HL-60 (cell line): ENCODE results near the gene EPB41L3.

Experiments used
- DNase-seq, 2 experiments: peaks; one replicate each; pipeline ENCODE4 v3.0.0-alpha.2; 2010 to 2020; ENCODE audit warnings: low read depth in 1 of 2, low spot score in 1 of 2
- H3K27ac ChIP-seq: fragments of 250-450 bp; sonication (Bioruptor Pico); replicated peaks from 2 replicates; pipeline ENCODE4 v1.5.1; 2020; ENCODE audit warnings: mild to moderate bottlenecking, moderate library complexity
- H3K27me3 ChIP-seq: fragments of 250-450 bp; sonication (Bioruptor Pico); 2 replicates; pipeline ENCODE4 v1.5.1; 2021; ENCODE audit warnings: mild to moderate bottlenecking, moderate library complexity; ENCODE audit not compliant: insufficient read depth, poor library complexity, severe bottlenecking
- H3K4me3 ChIP-seq: replicated peaks from 2 replicates; pipeline ENCODE4 v1.5.1; 2011; ENCODE audit warnings: mild to moderate bottlenecking, control low read depth, low read length; ENCODE audit not compliant: insufficient read depth
- GABPA ChIP-seq: IDR thresholded peaks from 2 replicates; pipeline ENCODE4 v1.6.1; 2012; ENCODE audit warnings: low read depth
- POLR2AphosphoS5 ChIP-seq: IDR thresholded peaks from 2 replicates; pipeline ENCODE4 v1.6.1; 2012; ENCODE audit warnings: low read depth
- REST ChIP-seq: IDR thresholded peaks from 2 replicates; pipeline ENCODE4 v1.6.1; 2012; ENCODE audit warnings: low read depth; ENCODE audit not compliant: insufficient replicate concordance
- SPI1 ChIP-seq: IDR thresholded peaks from 2 replicates; pipeline ENCODE4 v1.6.1; 2012; ENCODE audit warnings: low read depth, mild to moderate bottlenecking, borderline replicate concordance
- TF ChIP-seq, protein P1 (sequence below): IDR thresholded peaks from one replicate; pipeline ENCODE4 v1.5.1; 2011; ENCODE audit warnings: low read length, control low read depth, inconsistent platforms; ENCODE audit not compliant: insufficient read depth

The EPB41L3 gene

DNA sequence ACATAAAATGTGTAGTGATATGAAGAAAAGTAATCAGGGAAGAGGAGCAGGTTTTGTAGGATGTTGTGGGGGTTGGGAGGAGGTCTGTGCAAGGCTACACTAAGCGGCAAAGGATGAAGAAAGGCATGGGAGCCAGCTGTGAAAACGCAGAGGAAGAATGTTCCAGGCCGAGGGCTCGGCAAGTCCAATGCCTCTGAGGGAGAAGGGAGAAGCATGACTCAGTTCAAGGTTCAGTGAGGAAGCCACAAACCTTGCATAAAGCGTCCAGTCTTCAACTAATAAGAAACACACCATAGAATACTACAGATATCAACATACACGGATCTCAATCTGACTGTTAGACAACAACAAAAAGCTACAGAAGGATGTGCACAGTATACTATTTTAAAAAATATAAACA lies 16.2 kb downstream of the EPB41L3 start:
- Histone ChIP-seq H3K27ac (peak overlapping the region; percentile 9), H3K4me3 (no peak overlapping the region), H3K27me3 (no peaks in the 10 kb centered on the region)
- DNase-seq = peak in 1 of 2 experiments; percentile 81
- peak; percentile 28; the same call in 1 of the 2 replicates for TF ChIP-seq SPI1
- TF ChIP-seq, protein P1, sequence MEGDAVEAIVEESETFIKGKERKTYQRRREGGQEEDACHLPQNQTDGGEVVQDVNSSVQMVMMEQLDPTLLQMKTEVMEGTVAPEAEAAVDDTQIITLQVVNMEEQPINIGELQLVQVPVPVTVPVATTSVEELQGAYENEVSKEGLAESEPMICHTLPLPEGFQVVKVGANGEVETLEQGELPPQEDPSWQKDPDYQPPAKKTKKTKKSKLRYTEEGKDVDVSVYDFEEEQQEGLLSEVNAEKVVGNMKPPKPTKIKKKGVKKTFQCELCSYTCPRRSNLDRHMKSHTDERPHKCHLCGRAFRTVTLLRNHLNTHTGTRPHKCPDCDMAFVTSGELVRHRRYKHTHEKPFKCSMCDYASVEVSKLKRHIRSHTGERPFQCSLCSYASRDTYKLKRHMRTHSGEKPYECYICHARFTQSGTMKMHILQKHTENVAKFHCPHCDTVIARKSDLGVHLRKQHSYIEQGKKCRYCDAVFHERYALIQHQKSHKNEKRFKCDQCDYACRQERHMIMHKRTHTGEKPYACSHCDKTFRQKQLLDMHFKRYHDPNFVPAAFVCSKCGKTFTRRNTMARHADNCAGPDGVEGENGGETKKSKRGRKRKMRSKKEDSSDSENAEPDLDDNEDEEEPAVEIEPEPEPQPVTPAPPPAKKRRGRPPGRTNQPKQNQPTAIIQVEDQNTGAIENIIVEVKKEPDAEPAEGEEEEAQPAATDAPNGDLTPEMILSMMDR = no peak

GRCh38 chr18:5524660-5525059 lies 19.1 kb downstream of the EPB41L3 start:
- Histone ChIP-seq H3K27ac (no peak overlapping the region), H3K27me3 (no peaks in the 10 kb centered on the region), H3K4me3 (no peak overlapping the region)
- no peak for TF ChIP-seq GABPA
- TF ChIP-seq, protein P1 = no peak
- no peak for TF ChIP-seq SPI1
- TF ChIP-seq REST = no peak
- TF ChIP-seq POLR2AphosphoS5 = no peak
- DNase-seq = no peak

- Histone ChIP-seq H3K4me3 (no peak overlapping the region), H3K27ac (no peak overlapping the region), H3K27me3 (no peaks in the 10 kb centered on the region)
- TF ChIP-seq POLR2AphosphoS5 (no peak), REST (no peak), SPI1 (no peak), GABPA (no peak)
- TF ChIP-seq, protein P1 = no peak
- no peak for DNase-seq
These were observed 22.8 kb downstream of the EPB41L3 start for GRCh38 chr18:5521000-5521399.

- H3K4me3 ChIP-seq = no peak overlapping the region
- H3K27ac ChIP-seq = no peak overlapping the region
- TF ChIP-seq SPI1 (no peak), REST (no peak), GABPA (no peak), POLR2AphosphoS5 (no peak)
- TF ChIP-seq, protein P1 = no peak
- no peaks in the 10 kb centered on the region for H3K27me3 ChIP-seq
- no peak for DNase-seq
These were observed 23.3 kb downstream of the EPB41L3 start for GRCh38 chr18:5520464-5520863.
